ENCODE data around the gene TMTC3.
"Not testable (repeated sequence)": the region's sequence is repeated elsewhere in the genome, so short reads cannot be mapped to it uniquely, and the experiment has no call there.

The TMTC3 gene

GRCh38 chr12:88185988-88186387 is 43.9 kb downstream of the TMTC3 start:
- H3K36me3 Mint-ChIP-seq, result peaks cover 13% of the 10 kb centered on the region
- DNase-seq (ENCODE audit: low spot score in 2 of 2), result no peak

GRCh38 chr12:88187571-88187970 is 45.5 kb downstream of the TMTC3 start:
- Mint-ChIP-seq H3K4me3 (no peak overlapping the region), H3K9me3 (no peaks in the 10 kb centered on the region), H3K36me3 (peaks cover 23% of the 10 kb centered on the region), H3K4me1 (no peaks in the 10 kb centered on the region), H3K27ac (no peak overlapping the region)
- ATAC-seq (no peak), DNase-seq (ENCODE audit: low spot score in 2 of 2) (no peak)

More at GRCh38 chr12:88185988-88186387, 43.9 kb downstream of the TMTC3 start:
- no peak overlapping the region for H3K27ac Mint-ChIP-seq
- no peak for ATAC-seq
- H3K4me3 Mint-ChIP-seq, result no peak overlapping the region
- no peaks in the 10 kb centered on the region for H3K4me1 Mint-ChIP-seq
- no peaks in the 10 kb centered on the region for H3K9me3 Mint-ChIP-seq

GRCh38 chr12:88188180-88188579 is 46.1 kb downstream of the TMTC3 start:
- Mint-ChIP-seq H3K9me3 (no peaks in the 10 kb centered on the region), H3K27ac (no peak overlapping the region), H3K4me1 (no peaks in the 10 kb centered on the region), H3K4me3 (no peak overlapping the region), H3K36me3 (peaks cover 29% of the 10 kb centered on the region)
- ATAC-seq (no peak), DNase-seq (ENCODE audit: low spot score in 2 of 2) (no peak)

GRCh38 chr12:88192426-88192825 is 50.3 kb downstream of the TMTC3 start:
- ATAC-seq, result no peak
- no peaks in the 10 kb centered on the region for H3K9me3 Mint-ChIP-seq
- H3K4me1 Mint-ChIP-seq, result no peaks in the 10 kb centered on the region
- H3K36me3 Mint-ChIP-seq, result peaks cover 53% of the 10 kb centered on the region
- DNase-seq (ENCODE audit: low spot score in 2 of 2), result no peak
- no peak overlapping the region for H3K4me3 Mint-ChIP-seq
- H3K27ac Mint-ChIP-seq, result no peak overlapping the region

- Mint-ChIP-seq H3K4me3 (no peak overlapping the region), H3K27ac (no peak overlapping the region), H3K9me3 (no peaks in the 10 kb centered on the region), H3K36me3 (peaks cover 48% of the 10 kb centered on the region), H3K4me1 (no peaks in the 10 kb centered on the region)
- DNase-seq (ENCODE audit: low spot score in 2 of 2) (no peak), ATAC-seq (no peak)
Observed at GRCh38 chr12:88194868-88195267, 52.8 kb downstream of the TMTC3 start.

- Mint-ChIP-seq H3K4me3 (no peak overlapping the region), H3K27ac (no peak overlapping the region), H3K9me3 (no peaks in the 10 kb centered on the region), H3K4me1 (no peaks in the 10 kb centered on the region), H3K36me3 (peaks cover 13% of the 10 kb centered on the region)
- DNase-seq (ENCODE audit: low spot score in 2 of 2) (no peak), ATAC-seq (no peak)
Observed at GRCh38 chr12:88200029-88200428, 57.9 kb downstream of the TMTC3 start.

- Mint-ChIP-seq H3K36me3 (no peaks in the 10 kb centered on the region), H3K4me1 (no peaks in the 10 kb centered on the region), H3K27ac (no peak overlapping the region), H3K9me3 (no peaks in the 10 kb centered on the region), H3K4me3 (no peak overlapping the region)
- ATAC-seq (no peak), DNase-seq (ENCODE audit: low spot score in 2 of 2) (no peak)
Observed at GRCh38 chr12:88202500-88202899, 60.4 kb downstream of the TMTC3 start.

- Mint-ChIP-seq H3K9me3 (peaks cover 9% of the 10 kb centered on the region), H3K36me3 (no peaks in the 10 kb centered on the region), H3K4me3 (no peak overlapping the region), H3K4me1 (no peaks in the 10 kb centered on the region), H3K27ac (no peak overlapping the region)
- no peak for DNase-seq (ENCODE audit: low spot score in 2 of 2)
- no peak for ATAC-seq
Observed at GRCh38 chr12:88206601-88207000, 64.5 kb downstream of the TMTC3 start.

- Mint-ChIP-seq H3K36me3 (no peaks in the 10 kb centered on the region), H3K4me1 (no peaks in the 10 kb centered on the region), H3K27ac (no peak overlapping the region), H3K9me3 (peaks cover 12% of the 10 kb centered on the region), H3K4me3 (no peak overlapping the region)
- ATAC-seq (no peak), DNase-seq (ENCODE audit: low spot score in 2 of 2) (no peak)
Observed at GRCh38 chr12:88207921-88208620, 66.0 kb downstream of the TMTC3 start.

- ATAC-seq (no peak), DNase-seq (ENCODE audit: low spot score in 2 of 2) (no peak)
- Mint-ChIP-seq H3K9me3 (peaks cover 15% of the 10 kb centered on the region), H3K27ac (no peak overlapping the region), H3K36me3 (no peaks in the 10 kb centered on the region), H3K4me3 (no peak overlapping the region), H3K4me1 (no peaks in the 10 kb centered on the region)
Observed at GRCh38 chr12:88208661-88209060, 66.6 kb downstream of the TMTC3 start.

GRCh38 chr12:88210311-88210710 is 68.2 kb downstream of the TMTC3 start:
- not testable (repeated sequence) for H3K4me1 Mint-ChIP-seq; H3K27ac Mint-ChIP-seq; DNase-seq (ENCODE audit: low spot score in 2 of 2); ATAC-seq; H3K36me3 Mint-ChIP-seq; H3K4me3 Mint-ChIP-seq
- peaks cover 20% of the 10 kb centered on the region for H3K9me3 Mint-ChIP-seq

GRCh38 chr12:88218293-88218692 is 76.2 kb downstream of the TMTC3 start:
- peak; percentile 53 for ATAC-seq
- Mint-ChIP-seq H3K36me3 (no peaks in the 10 kb centered on the region), H3K9me3 (peaks cover 11% of the 10 kb centered on the region), H3K4me1 (no peaks in the 10 kb centered on the region), H3K4me3 (no peak overlapping the region), H3K27ac (no peak overlapping the region)
- DNase-seq (ENCODE audit: low spot score in 2 of 2), result no peak

- ATAC-seq (no peak), DNase-seq (ENCODE audit: low spot score in 2 of 2) (no peak)
- Mint-ChIP-seq H3K9me3 (peaks cover 4% of the 10 kb centered on the region), H3K27ac (no peak overlapping the region), H3K36me3 (no peaks in the 10 kb centered on the region), H3K4me3 (no peak overlapping the region), H3K4me1 (no peaks in the 10 kb centered on the region)
Observed at GRCh38 chr12:88219861-88220260, 77.8 kb downstream of the TMTC3 start.

GRCh38 chr12:88223519-88223918 is 81.4 kb downstream of the TMTC3 start:
- H3K4me1 Mint-ChIP-seq, result peaks cover 8% of the 10 kb centered on the region
- DNase-seq (ENCODE audit: low spot score in 2 of 2) (no peak), ATAC-seq (no peak)
- no peak overlapping the region for H3K4me3 Mint-ChIP-seq
- peaks cover 5% of the 10 kb centered on the region for H3K9me3 Mint-ChIP-seq
- H3K36me3 Mint-ChIP-seq, result no peaks in the 10 kb centered on the region
- H3K27ac Mint-ChIP-seq, result no peak overlapping the region

GRCh38 chr12:88225776-88226175 is 83.7 kb downstream of the TMTC3 start:
- ATAC-seq (no peak), DNase-seq (ENCODE audit: low spot score in 2 of 2) (no peak)
- Mint-ChIP-seq H3K9me3 (peaks cover 5% of the 10 kb centered on the region), H3K4me1 (peaks cover 8% of the 10 kb centered on the region), H3K36me3 (no peaks in the 10 kb centered on the region), H3K27ac (no peak overlapping the region), H3K4me3 (no peak overlapping the region)

- Mint-ChIP-seq H3K4me3 (peak overlapping the region; percentile 5), H3K36me3 (no peaks in the 10 kb centered on the region), H3K4me1 (peaks cover 8% of the 10 kb centered on the region), H3K9me3 (peaks cover 5% of the 10 kb centered on the region), H3K27ac (peak overlapping the region; percentile 48)
- ATAC-seq (peak; percentile 56), DNase-seq (ENCODE audit: low spot score in 2 of 2) (no peak)
Observed at GRCh38 chr12:88227263-88227662, 85.2 kb downstream of the TMTC3 start.
